ENCODE measurements around the gene VPS54. TPM values are rescaled to one million over a fixed set of nuclear protein-coding genes. Genes with fewer than 3 reads are reported as not detected.
"Not testable (repeated sequence)": the region's sequence is repeated elsewhere in the genome, so short reads cannot be mapped to it uniquely, and the experiment has no call there.

The VPS54 gene
- total RNA-seq, 1 donor from 2014 or later = 17.2 TPM

DNA sequence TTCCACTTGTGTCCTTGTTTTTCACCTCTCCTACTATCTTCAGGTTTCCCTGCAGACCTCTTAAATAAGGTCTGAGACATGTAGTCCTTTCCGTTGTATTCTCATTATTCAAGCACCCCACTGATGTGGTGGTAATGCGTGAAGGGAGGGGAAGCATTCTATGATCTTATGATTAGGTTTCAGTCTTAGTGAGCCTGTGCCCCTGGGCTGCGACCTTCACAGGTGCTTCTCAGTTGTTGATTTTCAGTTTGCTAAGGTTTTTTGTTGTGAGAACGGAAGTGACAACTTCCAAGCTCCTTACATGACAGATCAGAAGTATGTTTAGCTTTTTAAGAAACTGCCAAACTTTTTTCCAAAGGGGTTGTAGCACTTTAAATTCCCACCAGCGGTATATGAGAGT lies 41.3 kb downstream of the VPS54 start:
- Mint-ChIP-seq H3K27ac (ENCODE audit: unreplicated experiment) (no peak overlapping the region), H3K27me3 (ENCODE audit: unreplicated experiment) (no peaks in the 10 kb centered on the region), H3K9me3 (ENCODE audit: unreplicated experiment) (peaks cover 5% of the 10 kb centered on the region), H3K36me3 (ENCODE audit: unreplicated experiment) (peaks cover 52% of the 10 kb centered on the region), H3K4me1 (ENCODE audit: unreplicated experiment) (peaks cover 4% of the 10 kb centered on the region), H3K4me3 (ENCODE audit: unreplicated experiment) (no peak overlapping the region)
- TF ChIP-seq, protein P1, sequence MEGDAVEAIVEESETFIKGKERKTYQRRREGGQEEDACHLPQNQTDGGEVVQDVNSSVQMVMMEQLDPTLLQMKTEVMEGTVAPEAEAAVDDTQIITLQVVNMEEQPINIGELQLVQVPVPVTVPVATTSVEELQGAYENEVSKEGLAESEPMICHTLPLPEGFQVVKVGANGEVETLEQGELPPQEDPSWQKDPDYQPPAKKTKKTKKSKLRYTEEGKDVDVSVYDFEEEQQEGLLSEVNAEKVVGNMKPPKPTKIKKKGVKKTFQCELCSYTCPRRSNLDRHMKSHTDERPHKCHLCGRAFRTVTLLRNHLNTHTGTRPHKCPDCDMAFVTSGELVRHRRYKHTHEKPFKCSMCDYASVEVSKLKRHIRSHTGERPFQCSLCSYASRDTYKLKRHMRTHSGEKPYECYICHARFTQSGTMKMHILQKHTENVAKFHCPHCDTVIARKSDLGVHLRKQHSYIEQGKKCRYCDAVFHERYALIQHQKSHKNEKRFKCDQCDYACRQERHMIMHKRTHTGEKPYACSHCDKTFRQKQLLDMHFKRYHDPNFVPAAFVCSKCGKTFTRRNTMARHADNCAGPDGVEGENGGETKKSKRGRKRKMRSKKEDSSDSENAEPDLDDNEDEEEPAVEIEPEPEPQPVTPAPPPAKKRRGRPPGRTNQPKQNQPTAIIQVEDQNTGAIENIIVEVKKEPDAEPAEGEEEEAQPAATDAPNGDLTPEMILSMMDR (IDR thresholded peaks at IDR 0.05) = no peak
- DNase-seq (ENCODE audit: extremely low spot score, unreplicated experiment) = no peak

DNA sequence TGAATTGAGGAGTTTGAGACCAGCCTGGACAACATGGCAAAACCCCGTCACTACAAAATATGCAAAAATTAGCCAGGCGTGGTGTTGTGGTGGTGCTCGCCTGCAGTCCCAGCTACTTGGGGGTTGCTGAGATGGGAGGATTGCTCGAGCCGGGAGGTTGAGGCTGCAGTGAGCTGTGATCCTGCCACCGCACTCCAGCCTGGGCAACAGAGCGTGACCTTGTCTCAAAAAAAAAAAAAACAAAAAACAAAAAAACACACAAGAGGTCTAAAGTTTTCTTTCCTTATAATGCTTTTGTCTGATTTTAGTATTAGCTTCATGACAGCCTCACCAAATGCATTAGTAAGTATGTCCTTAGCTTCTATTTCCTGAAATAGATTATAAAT lies 43.1 kb downstream of the VPS54 start:
- Mint-ChIP-seq H3K27ac (ENCODE audit: unreplicated experiment) (no peak overlapping the region), H3K4me1 (ENCODE audit: unreplicated experiment) (peaks cover 4% of the 10 kb centered on the region), H3K4me3 (ENCODE audit: unreplicated experiment) (no peak overlapping the region), H3K27me3 (ENCODE audit: unreplicated experiment) (no peaks in the 10 kb centered on the region), H3K9me3 (ENCODE audit: unreplicated experiment) (peaks cover 5% of the 10 kb centered on the region), H3K36me3 (ENCODE audit: unreplicated experiment) (peaks cover 50% of the 10 kb centered on the region)
- no peak for DNase-seq (ENCODE audit: extremely low spot score, unreplicated experiment)
- TF ChIP-seq, protein P1 (IDR thresholded peaks at IDR 0.05) = no peak

DNA sequence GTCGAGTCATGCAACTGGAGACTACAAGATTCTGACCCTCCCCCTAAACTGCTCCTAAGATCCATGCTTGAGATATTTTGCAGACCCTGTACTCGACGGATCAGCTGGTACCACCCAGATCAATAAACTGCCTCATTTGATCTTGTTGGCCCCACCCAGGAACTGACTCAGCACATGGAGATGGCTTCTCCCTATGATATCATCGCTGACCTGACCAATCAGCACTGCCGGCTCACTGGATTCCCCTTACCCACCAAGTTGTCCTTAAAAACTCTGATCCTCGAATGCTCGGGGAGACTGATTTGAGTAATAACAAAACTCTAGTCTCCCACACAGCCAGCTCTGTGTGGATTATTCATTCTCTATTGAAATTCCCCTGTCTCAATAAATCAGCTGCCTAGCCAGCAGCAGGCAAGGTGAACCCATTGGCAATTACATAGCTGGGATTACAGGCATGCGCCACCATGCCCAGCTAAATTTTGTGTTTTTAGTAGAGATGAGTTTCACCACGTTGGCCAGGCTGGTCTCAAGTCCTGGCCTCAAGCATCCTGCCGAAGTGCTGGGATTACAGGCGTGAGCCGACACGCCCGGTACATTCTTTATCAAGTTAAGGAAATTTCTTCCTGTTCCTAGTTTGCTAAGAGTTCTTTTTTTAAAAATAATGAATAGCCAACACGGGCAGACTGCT lies 43.6 kb downstream of the VPS54 start:
- peaks cover 50% of the 10 kb centered on the region for H3K36me3 Mint-ChIP-seq (ENCODE audit: unreplicated experiment)
- H3K27me3 Mint-ChIP-seq (ENCODE audit: unreplicated experiment) = no peaks in the 10 kb centered on the region
- no peak for DNase-seq (ENCODE audit: extremely low spot score, unreplicated experiment)
- H3K4me1 Mint-ChIP-seq (ENCODE audit: unreplicated experiment) = peaks cover 4% of the 10 kb centered on the region
- H3K9me3 Mint-ChIP-seq (ENCODE audit: unreplicated experiment) = peaks cover 5% of the 10 kb centered on the region
- H3K4me3 Mint-ChIP-seq (ENCODE audit: unreplicated experiment) = no peak overlapping the region
- no peak overlapping the region for H3K27ac Mint-ChIP-seq (ENCODE audit: unreplicated experiment)
- TF ChIP-seq, protein P1 (IDR thresholded peaks at IDR 0.05) = no peak

DNA sequence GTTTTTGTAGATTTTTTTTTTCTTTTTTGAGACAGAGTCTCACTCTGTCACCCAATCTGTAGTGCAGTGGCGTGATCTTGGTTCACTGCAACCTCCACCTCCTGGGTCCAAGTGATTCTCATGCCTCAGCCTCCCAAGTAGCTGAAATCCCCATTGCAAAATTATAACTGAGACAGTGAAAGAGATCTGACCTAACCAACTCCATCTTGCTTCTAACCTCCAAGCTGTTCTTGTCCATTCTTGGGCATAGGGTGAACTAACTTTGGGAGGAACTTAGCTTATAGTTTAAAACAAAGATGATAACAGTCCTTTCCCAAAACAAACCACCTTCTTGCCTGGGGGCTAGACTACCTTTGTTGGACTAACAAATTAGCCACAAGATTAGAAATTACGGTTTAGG lies 44.2 kb downstream of the VPS54 start:
- not testable (repeated sequence) for H3K9me3 Mint-ChIP-seq (ENCODE audit: unreplicated experiment); H3K27ac Mint-ChIP-seq (ENCODE audit: unreplicated experiment); H3K4me1 Mint-ChIP-seq (ENCODE audit: unreplicated experiment); H3K27me3 Mint-ChIP-seq (ENCODE audit: unreplicated experiment); H3K4me3 Mint-ChIP-seq (ENCODE audit: unreplicated experiment); DNase-seq (ENCODE audit: extremely low spot score, unreplicated experiment)
- H3K36me3 Mint-ChIP-seq (ENCODE audit: unreplicated experiment) = peaks cover 46% of the 10 kb centered on the region

DNA sequence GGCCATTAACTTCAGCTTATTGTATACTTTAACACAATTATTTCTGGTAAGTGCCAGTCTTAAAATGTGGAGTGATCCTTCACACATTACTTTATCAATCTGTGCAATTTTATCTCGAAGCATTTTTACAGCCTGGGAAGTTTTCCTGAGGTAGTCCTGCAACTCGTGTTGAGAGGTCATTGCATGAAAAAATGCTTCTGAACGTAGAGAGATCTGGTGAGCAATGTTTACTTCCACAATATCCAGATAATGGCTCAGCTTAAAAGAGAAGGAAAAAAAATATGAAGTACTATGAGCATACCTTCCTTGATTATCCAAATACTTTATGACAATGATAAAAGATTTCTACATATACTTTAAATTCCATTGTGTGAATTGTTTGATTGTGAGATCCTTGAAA lies 57.0 kb downstream of the VPS54 start:
- no peak for DNase-seq (ENCODE audit: extremely low spot score, unreplicated experiment)
- Mint-ChIP-seq H3K36me3 (ENCODE audit: unreplicated experiment) (peaks cover 37% of the 10 kb centered on the region), H3K4me3 (ENCODE audit: unreplicated experiment) (no peak overlapping the region), H3K4me1 (ENCODE audit: unreplicated experiment) (peaks cover 19% of the 10 kb centered on the region), H3K9me3 (ENCODE audit: unreplicated experiment) (no peaks in the 10 kb centered on the region), H3K27ac (ENCODE audit: unreplicated experiment) (no peak overlapping the region), H3K27me3 (ENCODE audit: unreplicated experiment) (no peaks in the 10 kb centered on the region)
- TF ChIP-seq, protein P1 (IDR thresholded peaks at IDR 0.05) = no peak

Measured in osteocyte (in vitro differentiated cells).